Measurements from ENCODE around the gene CDH2. TPM values are rescaled to one million over a fixed set of nuclear protein-coding genes. Genes with fewer than 3 reads are reported as not detected.

The CDH2 gene
- total RNA-seq, 1 experiment from 2014 or later = 42.3 TPM

DNA sequence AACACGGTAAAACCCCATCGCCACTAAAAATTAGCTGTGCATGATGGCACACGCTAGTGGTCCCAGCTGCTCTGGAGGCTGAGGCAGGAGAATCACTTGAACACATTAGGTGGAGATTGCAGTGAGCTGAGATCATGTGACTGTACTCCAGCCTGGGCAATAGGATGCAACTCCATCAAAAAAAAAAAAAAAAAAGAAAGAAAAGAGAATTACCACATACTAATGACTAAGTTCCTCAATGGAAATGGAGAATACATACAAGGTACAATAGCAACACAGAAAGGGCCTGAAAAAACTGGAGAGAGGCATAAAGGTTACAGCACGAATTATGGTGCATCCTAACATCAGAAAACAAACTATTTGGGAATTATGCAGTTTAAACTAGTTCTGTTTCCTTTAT lies 81.3 kb downstream of the CDH2 start:
- no peak for DNase-seq (ENCODE audit: low read depth, low spot score)
- Histone ChIP-seq H3K4me3 (ENCODE audit: low read depth in 2 of 2, low read length in 2 of 2) (no peak overlapping the region), H3K27ac (ENCODE audit: low read length) (no peak overlapping the region), H3K9me3 (ENCODE audit: control insufficient read depth, insufficient read depth, low read depth, low read length) (no peaks in the 10 kb centered on the region), H3K27me3 (ENCODE audit: control insufficient read depth, insufficient read depth, low read length) (no peaks in the 10 kb centered on the region), H3K36me3 (ENCODE audit: control insufficient read depth, insufficient read depth, low read length) (no peaks in the 10 kb centered on the region), H3K4me1 (ENCODE audit: control insufficient read depth, insufficient read depth, low read length) (no peaks in the 10 kb centered on the region)
- no peak for ATAC-seq
- intact Hi-C loops (cut with micrococcal nuclease; ENCODE audit: unreplicated experiment) = no loop called here
- in situ Hi-C loops (cut with HindIII; ENCODE audit: low pct_unique_long_range_greater_than_20kb, low sequenced_read_pairs) = no loop called here
- TF ChIP-seq CTCF (IDR thresholded peaks at IDR 0.05) (no peak), SIN3A (IDR thresholded peaks at IDR 0.05; ENCODE audit: borderline replicate concordance, insufficient read depth, low read depth, low read length) (no peak), POLR2AphosphoS5 (IDR thresholded peaks at IDR 0.05; ENCODE audit: low read depth, low read length) (no peak), REST (IDR thresholded peaks at IDR 0.05; ENCODE audit: insufficient read depth in 1 of 2, low read depth in 2 of 2, low read length in 1 of 2) (no peak), TCF7L2 (IDR thresholded peaks at IDR 0.05; ENCODE audit: low read depth, low read length) (no peak)
- ChIA-PET POLR2A (no interaction called here), CTCF (no interaction called here)
- no TSS peak for BruUV-seq (replicated peaks)

- no peak for DNase-seq (ENCODE audit: low read depth, low spot score)
- Histone ChIP-seq H3K4me3 (ENCODE audit: low read depth in 2 of 2, low read length in 2 of 2) (no peak overlapping the region), H3K27ac (ENCODE audit: low read length) (no peak overlapping the region), H3K36me3 (ENCODE audit: control insufficient read depth, insufficient read depth, low read length) (no peaks in the 10 kb centered on the region), H3K9me3 (ENCODE audit: control insufficient read depth, insufficient read depth, low read depth, low read length) (no peaks in the 10 kb centered on the region), H3K4me1 (ENCODE audit: control insufficient read depth, insufficient read depth, low read length) (no peaks in the 10 kb centered on the region), H3K27me3 (ENCODE audit: control insufficient read depth, insufficient read depth, low read length) (no peaks in the 10 kb centered on the region)
- no peak for ATAC-seq
- POLR2A ChIA-PET = no interaction called here
- intact Hi-C loops (cut with micrococcal nuclease; ENCODE audit: unreplicated experiment) = no loop called here
- in situ Hi-C loops (cut with HindIII; ENCODE audit: low pct_unique_long_range_greater_than_20kb, low sequenced_read_pairs) = no loop called here
- CTCF ChIA-PET = no interaction called here
- TF ChIP-seq SIN3A (IDR thresholded peaks at IDR 0.05; ENCODE audit: borderline replicate concordance, insufficient read depth, low read depth, low read length) (no peak), POLR2AphosphoS5 (IDR thresholded peaks at IDR 0.05; ENCODE audit: low read depth, low read length) (no peak), CTCF (IDR thresholded peaks at IDR 0.05) (no peak), TCF7L2 (IDR thresholded peaks at IDR 0.05; ENCODE audit: low read depth, low read length) (no peak), REST (IDR thresholded peaks at IDR 0.05; ENCODE audit: insufficient read depth in 1 of 2, low read depth in 2 of 2, low read length in 1 of 2) (no peak)
- BruUV-seq (replicated peaks) = no TSS peak
Measured at GRCh38 chr18:28095041-28095440, 81.9 kb downstream of the CDH2 start.
